HG02870 (cell line): ENCODE data around the gene TBC1D22A.

Experiments
- ATAC-seq: cut with Tn5 transposase; IDR thresholded peaks from one replicate; pipeline ENCODE4 v1.9.1; 2021; ENCODE audit warnings: mild to moderate bottlenecking, moderate library complexity; ENCODE audit not compliant: unreplicated experiment

TBC1D22A gene

DNA sequence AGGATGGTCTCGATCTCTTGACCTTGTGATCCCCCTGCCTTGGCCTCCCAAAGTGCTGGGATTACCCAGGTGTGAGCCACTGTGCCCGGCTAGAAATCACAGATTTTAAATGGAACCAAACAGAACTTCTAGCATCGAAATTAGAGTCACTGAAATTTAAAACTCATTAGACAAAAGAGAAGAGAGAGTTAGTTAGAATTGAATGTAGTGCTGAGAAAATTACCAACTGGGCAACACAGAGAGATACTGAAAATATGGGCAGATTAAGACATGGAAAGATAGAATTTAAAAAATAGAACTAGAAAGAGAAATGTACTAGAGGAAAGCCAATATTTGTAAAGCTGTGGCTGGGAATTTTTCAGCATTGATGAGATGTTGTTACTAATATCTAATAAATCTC lies 217.9 kb downstream of the TBC1D22A start:
- ATAC-seq: no peak

DNA sequence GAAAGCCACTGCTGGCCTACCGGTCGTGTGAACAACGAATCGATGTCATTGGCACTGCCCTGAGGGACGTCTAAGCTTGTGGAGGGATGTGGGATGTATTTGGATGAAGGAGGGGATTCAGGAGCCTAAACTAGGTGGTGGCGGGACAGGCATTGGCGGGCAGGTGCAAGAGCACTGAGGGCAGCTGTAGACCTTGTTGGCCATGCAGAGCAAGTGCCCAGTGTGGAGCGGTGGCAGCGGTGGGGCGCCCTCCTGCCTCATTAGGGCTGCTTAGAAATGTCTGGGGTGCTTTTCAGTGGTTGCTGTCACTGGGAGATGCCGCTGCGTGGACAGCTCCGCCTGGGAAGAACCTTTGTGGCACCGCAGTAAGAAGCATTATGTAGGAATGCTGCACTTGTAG lies 220.2 kb downstream of the TBC1D22A start:
- ATAC-seq: no peak

GRCh38 chr22:46983046-46983445 lies 220.6 kb downstream of the TBC1D22A start:
- ATAC-seq: no peak

- ATAC-seq: no peak
Observed at GRCh38 chr22:46984751-46985506, 222.5 kb downstream of the TBC1D22A start.

DNA sequence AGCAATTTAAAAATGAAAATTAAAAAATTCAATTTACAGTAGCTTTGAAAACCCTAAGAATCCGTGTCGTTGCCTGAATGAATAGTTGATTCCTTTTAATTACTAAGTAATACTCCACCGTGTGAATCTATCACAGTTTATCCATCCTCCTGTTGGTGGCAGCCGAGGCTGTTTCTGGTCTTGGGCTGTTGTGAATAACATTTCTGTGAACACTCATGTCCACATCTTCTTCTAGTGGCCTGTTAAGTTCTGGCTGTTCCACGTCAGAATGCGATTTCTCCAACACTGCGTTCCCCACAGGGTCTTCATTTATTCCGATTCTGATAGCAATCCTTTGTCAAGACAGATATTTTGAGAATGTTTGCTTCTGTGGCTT lies 223.0 kb downstream of the TBC1D22A start:
- ATAC-seq: no peak

DNA sequence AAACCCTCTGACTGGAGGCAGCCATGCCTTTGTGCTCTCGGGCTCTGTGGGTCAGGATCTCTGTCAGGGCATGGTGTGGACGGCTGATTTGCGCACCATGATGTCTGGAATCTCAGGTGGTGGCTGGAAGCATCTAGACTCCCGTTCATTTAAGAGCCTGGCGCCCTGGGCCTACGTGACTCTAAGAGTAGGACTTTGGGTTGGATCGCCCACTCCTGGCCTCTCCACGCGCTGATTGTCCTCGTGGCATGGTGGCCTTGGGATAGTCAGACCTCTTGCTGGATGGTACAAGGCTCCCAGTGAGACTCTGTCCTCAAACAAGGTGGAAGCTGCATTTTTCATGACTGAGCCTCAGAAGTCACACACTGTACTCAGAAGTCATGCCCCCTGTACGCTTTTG lies 224.3 kb downstream of the TBC1D22A start:
- no peak for ATAC-seq

GRCh38 chr22:46990937-46991550 lies 228.6 kb downstream of the TBC1D22A start:
- no peak for ATAC-seq

DNA sequence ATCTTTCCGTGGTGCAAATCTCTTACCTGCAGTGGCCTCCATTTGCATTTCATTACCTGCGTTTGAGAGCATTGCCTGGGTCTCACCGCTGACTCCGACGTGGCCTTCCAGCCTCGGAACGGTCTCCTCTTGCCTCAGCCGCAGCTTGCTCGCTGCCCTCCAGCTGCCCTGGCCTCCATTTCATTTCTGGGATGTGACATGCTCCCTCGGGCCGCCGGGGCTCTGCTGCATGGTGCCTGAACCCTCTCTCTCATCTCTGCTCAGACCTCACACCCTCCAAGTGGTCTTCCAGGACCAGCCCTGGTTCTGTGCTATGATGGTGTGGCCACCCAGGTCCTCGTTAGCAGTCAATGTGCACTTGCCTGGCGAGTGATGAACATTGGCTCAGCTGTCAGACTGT lies 229.2 kb downstream of the TBC1D22A start:
- ATAC-seq: no peak

- no peak for ATAC-seq
Observed at GRCh38 chr22:46992121-46992731, 229.8 kb downstream of the TBC1D22A start.

- ATAC-seq: no peak
Observed at GRCh38 chr22:46993633-46994032, 231.2 kb downstream of the TBC1D22A start.

- ATAC-seq: no peak
Observed at GRCh38 chr22:46994265-46994664, 231.8 kb downstream of the TBC1D22A start.

GRCh38 chr22:46994983-46995382 lies 232.5 kb downstream of the TBC1D22A start:
- ATAC-seq: no peak

- no peak for ATAC-seq
Observed at GRCh38 chr22:46995501-46996360, 233.3 kb downstream of the TBC1D22A start.

DNA sequence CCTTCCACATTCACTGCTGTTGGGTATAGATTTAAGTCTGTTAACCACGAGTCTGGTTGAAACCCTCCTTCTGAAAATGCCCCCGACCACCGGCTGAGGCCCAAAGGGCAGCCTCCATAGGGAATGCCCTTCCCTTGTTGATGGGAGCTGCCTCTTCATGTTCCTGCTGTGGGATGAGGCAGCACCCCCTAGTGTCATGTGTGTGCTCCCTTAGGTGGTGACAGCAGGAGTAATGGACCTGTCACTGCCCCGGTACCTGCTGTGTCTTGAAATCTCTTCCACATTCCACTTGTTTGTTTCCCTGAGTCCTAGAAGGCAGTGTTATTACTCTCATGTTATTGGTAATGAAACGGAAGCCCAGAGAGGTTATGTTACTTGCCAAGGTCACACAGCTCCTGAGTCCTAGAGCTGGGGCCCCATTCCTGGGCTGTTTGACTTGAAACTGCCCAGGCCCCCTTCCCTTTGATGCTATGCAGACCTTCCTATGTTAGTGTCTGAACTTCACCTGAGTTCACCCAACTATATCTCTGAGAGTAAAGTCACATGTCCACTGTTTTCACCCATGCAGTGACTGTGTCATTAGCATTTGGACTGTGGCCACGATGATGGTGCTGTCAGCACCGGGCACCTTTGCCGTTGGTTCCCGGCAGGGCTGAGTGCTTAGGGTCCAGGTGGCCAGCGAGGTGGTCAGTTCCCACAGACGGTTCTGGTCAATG lies 234.3 kb downstream of the TBC1D22A start:
- no peak for ATAC-seq

DNA sequence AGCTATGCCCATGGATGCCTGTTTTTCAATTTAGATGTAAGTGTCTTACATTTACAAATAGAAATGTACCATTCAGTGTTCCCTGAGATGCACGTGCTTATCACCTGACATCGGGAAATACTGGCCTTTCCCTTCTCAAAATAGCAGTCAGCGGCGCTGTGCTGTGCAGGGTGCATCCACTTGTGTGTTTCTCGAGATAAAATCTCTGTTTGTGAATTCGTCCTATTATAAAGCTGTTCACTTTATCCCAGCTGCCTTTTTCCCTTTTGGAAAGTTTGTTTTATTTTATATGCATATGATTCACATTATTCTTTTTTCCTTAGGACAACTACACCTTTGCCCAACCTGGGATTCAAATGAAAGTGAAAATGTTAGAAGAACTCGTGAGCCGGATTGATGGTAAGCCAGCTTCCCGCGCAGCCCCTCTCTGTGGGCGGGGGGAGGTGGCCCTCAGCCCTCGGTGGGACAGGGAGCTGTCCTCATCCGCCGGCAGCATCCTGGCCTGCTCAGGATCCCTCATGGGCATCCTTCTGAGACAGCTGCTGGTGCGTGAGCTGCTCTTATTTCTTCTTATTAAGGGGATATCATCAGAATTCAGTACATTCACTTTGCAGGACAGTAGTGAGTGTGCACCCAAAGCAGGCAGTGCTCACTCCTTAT lies 235.0 kb downstream of the TBC1D22A start:
- no peak for ATAC-seq

GRCh38 chr22:46998331-46998730 lies 235.9 kb downstream of the TBC1D22A start:
- ATAC-seq: no peak

DNA sequence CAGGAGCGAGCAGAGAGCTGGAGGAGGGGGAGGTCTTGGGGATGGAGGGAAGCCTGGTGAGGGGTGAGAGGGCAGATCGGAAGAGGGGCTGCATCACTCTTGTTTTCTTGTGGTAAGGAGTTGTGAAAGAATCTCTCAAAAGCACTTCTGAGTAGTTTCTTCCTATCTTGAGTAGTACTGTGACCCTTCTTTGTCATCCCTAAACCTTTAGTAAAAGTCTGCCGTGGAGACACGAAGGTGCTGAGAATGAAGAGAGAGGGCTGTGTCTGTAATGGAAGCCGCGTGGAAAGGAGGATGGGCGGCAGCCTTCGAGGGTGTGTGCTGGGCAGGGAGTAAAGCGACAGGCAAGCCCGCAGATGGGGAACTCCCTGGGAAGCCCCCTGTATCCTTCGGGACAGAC lies 237.8 kb downstream of the TBC1D22A start:
- no peak for ATAC-seq

GRCh38 chr22:47000888-47001287 lies 238.4 kb downstream of the TBC1D22A start:
- ATAC-seq: no peak

GRCh38 chr22:47001288-47001687 lies 238.8 kb downstream of the TBC1D22A start:
- ATAC-seq: no peak

GRCh38 chr22:47002692-47003091 lies 240.2 kb downstream of the TBC1D22A start:
- ATAC-seq: no peak
